ENCODE data around the gene RTP5.
"Not testable (repeated sequence)": the region's sequence is repeated elsewhere in the genome, so short reads cannot be mapped to it uniquely, and the experiment has no call there.

The RTP5 gene

DNA sequence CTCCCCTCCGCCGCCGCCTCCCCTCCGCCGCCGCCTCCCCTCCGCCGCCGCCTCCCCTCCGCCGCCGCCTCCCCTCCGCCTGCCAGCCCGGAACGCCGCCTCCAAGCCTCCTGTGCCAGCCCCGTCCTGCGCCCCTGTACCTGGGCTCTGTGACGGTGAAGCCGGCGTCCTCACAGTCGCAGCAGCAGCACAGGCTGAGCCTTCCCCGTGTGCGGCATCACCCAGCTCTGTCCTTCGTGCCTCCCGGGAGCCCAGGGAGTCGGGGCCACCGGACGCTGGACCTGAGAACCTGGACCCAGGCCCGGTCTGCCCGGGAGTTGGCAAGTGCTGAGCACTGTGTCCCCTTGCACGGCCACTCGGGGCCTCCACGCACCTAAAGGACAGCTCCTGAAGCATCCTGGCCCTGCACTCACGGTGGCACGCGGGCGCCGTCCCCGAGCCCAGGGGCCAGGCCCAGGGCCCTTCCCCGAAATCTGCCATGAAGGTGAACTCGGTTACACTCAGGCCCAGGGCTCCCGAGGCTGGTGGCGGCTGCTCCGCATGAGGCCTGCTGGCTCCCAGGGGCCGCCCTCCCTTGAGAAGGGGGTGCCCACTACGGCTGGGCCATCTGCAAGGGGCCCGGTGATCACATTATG lies 32.9 kb downstream of the RTP5 start:
- no peak for DNase-seq (ENCODE audit: low read depth in 2 of 2)

- DNase-seq (ENCODE audit: low read depth in 2 of 2) = no peak
Observed at GRCh38 chr2:241903121-241904010, 33.8 kb downstream of the RTP5 start.

GRCh38 chr2:241904011-241904718 lies 34.6 kb downstream of the RTP5 start:
- no peak for DNase-seq (ENCODE audit: low read depth in 2 of 2)

DNA sequence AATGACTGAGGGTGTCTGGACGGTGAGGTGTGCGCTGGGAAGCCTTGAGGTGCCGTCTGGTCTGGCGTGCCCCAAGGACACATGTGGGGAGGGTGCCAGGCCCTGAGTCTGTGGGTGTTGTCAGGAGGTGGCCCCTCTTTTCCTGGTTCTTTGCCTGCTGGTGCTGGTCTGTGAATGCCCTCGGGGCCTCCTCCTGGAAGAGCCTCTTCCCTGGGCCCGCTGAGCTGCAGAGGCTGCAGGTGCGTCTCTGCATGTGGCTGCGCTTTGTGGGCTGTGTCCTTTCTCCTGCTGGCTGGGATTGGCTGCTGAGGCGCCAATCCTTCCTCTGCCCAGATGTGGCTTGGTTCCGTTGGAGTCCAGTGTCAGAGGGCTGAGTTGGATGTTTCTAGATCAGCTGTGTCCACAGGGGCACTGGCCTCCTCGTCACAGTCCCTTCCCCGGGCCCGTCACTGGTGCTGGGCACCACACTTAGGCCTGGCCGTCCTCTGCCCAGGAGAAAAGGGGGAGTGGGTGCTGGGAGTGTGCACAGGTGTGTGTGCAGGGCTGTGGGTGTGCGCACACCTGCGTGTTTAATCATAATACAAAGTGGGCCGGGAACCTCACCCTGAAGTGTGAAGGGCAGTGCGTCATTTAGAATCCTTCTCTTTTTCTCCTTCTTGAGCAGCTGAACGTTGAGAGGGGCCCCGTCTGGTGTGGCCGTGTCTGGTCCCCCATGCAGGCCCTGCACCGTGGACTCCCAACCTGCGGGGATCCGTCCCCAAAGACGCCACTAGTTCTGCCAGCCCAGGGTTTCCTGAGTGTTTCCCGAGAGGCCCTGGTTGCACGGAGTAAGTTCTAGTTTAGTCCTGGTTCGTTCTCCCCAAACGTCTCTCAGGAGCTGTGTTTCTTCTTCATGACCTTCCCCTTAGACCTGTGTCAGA lies 35.5 kb downstream of the RTP5 start:
- DNase-seq (ENCODE audit: low read depth in 2 of 2) = no peak

- no peak for DNase-seq (ENCODE audit: low read depth in 2 of 2)
Observed at GRCh38 chr2:241905716-241906377, 36.3 kb downstream of the RTP5 start.

GRCh38 chr2:241906378-241906770 lies 36.8 kb downstream of the RTP5 start:
- DNase-seq (ENCODE audit: low read depth in 2 of 2) = not testable (repeated sequence)

- no peak for DNase-seq (ENCODE audit: low read depth in 2 of 2)
Observed at GRCh38 chr2:241906826-241907570, 37.5 kb downstream of the RTP5 start.

- DNase-seq (ENCODE audit: low read depth in 2 of 2) = not testable (repeated sequence)
Observed at GRCh38 chr2:241907831-241908230, 38.3 kb downstream of the RTP5 start.

- no peak for DNase-seq (ENCODE audit: low read depth in 2 of 2)
Observed at GRCh38 chr2:241908686-241909420, 39.3 kb downstream of the RTP5 start.

DNA sequence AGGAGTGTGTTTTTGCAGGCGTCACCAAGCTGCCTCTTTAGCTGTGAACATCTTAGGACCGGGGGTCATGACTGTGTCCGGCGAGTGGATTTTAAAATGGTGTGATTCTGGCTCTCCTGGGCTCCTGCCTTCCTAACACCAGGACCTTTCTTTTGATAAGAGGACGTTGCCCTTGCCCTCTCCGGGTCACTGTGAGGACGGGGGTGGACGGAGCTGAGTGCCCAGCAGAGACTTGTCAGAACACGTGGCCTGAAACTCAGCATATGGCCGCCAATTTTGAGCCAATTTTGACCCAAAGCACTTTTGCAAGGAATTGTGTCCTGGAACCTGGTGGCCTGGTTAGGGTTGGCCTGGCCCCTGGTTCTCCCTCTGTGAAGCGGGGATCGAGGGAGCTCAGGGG lies 40.2 kb downstream of the RTP5 start:
- no peak for DNase-seq (ENCODE audit: low read depth in 2 of 2)

GRCh38 chr2:241910604-241911520 lies 41.3 kb downstream of the RTP5 start:
- no peak for DNase-seq (ENCODE audit: low read depth in 2 of 2)

DNA sequence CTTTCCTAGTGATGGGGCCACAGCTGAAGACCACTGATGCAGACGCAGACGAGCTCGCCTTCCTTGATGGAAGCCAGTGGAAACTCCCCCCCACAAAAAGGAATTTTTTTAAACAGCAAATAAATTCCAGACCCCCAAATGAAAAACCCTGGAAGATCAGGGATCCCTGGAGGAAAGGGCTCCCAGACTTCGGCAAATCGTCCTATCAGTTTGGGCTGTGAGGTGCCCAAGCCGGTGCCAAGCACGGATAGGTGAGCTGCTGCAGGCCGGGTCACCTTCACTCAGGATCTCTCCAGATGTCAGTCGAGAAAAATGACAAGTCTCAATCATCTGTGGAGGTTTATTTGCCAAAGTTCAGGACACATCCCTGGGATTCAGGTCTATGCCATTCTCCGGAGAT lies 42.0 kb downstream of the RTP5 start:
- DNase-seq (ENCODE audit: low read depth in 2 of 2) = no peak

GRCh38 chr2:241912021-241912555 lies 42.6 kb downstream of the RTP5 start:
- no peak for DNase-seq (ENCODE audit: low read depth in 2 of 2)

GRCh38 chr2:241913703-241914102 lies 44.2 kb downstream of the RTP5 start:
- no peak for DNase-seq (ENCODE audit: low read depth in 2 of 2)

DNA sequence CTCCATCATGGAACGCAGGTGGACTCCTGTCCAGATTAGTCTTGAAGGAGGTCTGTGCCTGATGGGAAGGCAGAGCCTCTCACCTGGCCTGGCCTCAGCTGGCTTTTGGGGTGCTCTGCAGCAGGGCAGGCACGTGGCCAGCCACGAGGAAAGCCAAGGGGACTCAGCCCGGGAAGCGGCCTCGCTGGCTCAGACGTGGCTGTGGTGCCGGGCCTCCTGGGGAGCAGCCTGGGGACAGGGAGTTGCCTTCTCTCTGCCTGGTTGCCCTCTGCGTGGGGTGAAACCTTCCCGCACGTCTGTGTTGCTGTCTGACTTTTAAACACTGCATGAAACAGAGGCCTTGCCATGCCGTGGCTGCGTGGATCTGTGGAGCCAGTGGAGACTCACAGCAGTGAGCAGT lies 45.0 kb downstream of the RTP5 start:
- DNase-seq (ENCODE audit: low read depth in 2 of 2) = no peak

DNA sequence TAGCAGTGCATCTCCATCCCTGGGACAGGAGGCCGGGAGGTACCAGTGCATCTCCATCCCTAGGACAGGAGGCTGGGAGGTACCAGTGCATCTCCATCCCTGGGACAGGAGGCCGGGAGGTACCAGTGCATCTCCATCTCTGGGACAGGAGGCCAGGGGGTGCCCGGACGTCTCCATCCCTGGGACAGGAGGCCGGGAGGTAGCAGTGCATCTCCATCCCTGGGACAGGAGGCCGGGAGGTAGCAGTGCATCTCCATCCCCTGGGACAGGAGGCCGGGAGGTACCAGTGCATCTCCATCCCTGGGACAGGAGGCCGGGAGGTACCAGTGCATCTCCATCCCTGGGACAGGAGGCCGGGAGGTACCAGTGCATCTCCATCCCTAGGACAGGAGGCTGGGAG lies 52.1 kb downstream of the RTP5 start:
- not testable (repeated sequence) for DNase-seq (ENCODE audit: low read depth in 2 of 2)

DNA sequence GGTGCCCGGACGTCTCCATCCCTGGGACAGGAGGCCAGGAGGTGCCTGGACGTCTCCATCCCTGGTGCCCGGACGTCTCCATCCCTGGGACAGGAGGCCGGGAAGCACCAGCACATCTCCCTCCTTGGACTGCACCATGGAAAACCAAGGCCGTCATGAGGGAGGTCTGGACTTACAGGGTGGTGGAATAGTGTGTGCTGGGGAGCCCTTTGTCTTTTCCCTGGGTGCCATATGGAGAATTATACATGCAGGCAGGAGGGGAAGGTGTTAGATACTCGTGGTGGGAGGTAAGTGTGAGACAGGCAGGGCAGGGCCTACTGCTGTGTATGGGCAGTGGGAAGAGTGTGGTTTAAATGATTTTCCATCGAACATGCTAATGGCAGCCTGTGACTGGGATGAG lies 52.9 kb downstream of the RTP5 start:
- DNase-seq (ENCODE audit: low read depth in 2 of 2) = no peak

Measured in stimulated activated CD4-positive, alpha-beta T cell treated with anti-CD3 and anti-CD28 coated beads, Interleukin-1b, Interleukin-23, amount 100 ng/mL, for 1 hour (primary cell).